NB4 (cell line): ENCODE measurements around the gene TMEM106C.

ENCODE experiments used
- CTCF ChIP-seq: IDR thresholded peaks from one replicate; pipeline ENCODE4 v1.5.1; 2012; ENCODE audit warnings: low read depth, low read length
- MAX ChIP-seq: IDR thresholded peaks from 2 replicates; pipeline ENCODE4 v1.6.1; 2011; ENCODE audit warnings: low read depth, low read length
- MYC ChIP-seq: IDR thresholded peaks from 2 replicates; pipeline ENCODE4 v1.6.1; 2011; ENCODE audit warnings: low read depth, low read length
- POLR2A ChIP-seq: IDR thresholded peaks from 2 replicates; pipeline ENCODE4 v1.6.1; 2011; ENCODE audit warnings: mild to moderate bottlenecking; ENCODE audit not compliant: insufficient read length; ENCODE audit errors: extremely low read depth

GRCh38 chr12:48004053-48004941 lies 40.9 kb downstream of the TMEM106C start, which contains the start of gene COL2A1:
- no peak for TF ChIP-seq CTCF
- no peak for TF ChIP-seq POLR2A
- no peak for TF ChIP-seq MYC
- no peak for TF ChIP-seq MAX
